ENCODE data around the gene PLA2G5.

DNA sequence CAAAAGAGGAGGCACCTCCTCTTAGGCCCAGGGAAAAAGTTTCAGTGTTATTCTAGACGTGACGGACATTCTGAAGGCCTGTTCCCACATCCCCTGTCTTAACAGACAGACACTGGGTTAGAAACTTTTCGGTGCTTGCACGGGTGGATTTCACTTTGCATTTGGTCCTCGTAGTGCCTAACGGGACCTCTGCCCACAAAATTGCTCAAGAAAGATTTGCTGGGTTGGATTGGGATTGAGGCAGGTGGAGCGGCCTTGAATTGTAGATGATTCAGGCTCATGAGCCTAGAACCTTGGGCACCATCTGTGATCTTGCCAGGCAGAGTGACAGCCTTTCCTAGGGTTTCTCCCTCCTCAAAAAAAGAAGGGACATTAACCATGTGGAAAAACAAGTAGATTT lies 2.8 kb downstream of the PLA2G5 start:
- TF ChIP-seq CTCF (IDR thresholded peaks at IDR 0.05; ENCODE audit: low read depth, low read length) = no peak
- no peak for TF ChIP-seq POLR2A (IDR thresholded peaks at IDR 0.05; ENCODE audit: extremely low read depth, insufficient read length)
- TF ChIP-seq, protein P1, sequence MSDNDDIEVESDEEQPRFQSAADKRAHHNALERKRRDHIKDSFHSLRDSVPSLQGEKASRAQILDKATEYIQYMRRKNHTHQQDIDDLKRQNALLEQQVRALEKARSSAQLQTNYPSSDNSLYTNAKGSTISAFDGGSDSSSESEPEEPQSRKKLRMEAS (IDR thresholded peaks at IDR 0.05; ENCODE audit: low read depth, low read length) = no peak
- TF ChIP-seq MYC (IDR thresholded peaks at IDR 0.05; ENCODE audit: low read depth, low read length) = no peak

Data from NB4 (cell line).